Dedifferentiated amniotic fluid mesenchymal stem cell (primary cell): ENCODE data around the gene KLF2.

ENCODE experiments used
- DNase-seq: peaks from one replicate; pipeline ENCODE4 v3.0.0-alpha.2; 2016; ENCODE audit errors: extremely low spot score

KLF2 gene

DNA sequence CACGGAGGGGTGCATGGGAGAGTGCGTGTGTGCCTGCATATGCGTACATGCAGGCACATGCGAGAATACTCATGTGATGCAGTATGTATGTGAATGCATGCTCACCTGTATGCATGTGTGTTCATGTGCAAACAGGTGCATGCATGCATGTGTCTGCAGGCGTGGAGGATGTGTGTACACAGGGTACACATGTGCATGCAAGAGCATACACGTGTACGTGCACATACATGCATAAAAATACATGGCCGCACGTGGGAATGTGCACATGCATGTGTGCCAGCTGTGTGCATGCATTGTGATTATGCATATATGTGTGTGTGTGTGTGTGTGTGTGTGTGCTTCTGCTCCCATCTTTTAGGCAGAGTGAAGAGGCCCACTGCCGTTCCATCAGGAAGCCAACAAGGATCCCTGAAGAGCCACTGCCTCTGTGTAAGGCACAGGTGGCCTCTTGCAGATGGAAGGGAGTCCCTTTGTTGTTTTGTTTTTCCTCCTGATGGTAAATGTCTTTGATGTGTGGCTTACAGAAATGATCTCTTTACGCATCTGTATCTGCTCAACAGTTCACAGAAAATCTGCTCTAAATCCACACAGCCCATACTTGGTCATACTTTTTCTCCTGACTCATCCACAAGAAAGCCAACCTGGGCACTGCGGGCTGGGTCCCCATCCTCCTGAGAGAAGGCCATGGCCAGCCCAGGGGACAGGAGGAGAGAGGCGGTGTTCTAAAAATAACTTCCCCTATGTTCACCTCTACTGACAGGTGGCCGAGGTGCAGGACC is 50.7 kb downstream of the KLF2 start:
- DNase-seq: no peak

DNA sequence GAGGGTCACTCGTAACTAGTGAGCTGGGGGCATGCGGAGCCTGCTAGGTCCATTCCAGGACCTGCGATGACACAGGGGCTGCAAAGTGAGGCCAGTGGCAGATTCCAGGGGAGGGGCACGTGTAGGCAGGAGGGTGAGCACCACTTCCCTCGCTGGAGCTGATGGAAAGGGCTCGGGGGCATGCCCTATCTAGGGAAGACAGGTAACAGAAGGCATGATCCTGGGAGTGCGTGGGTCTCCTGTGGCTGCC is 51.2 kb downstream of the KLF2 start:
- no peak for DNase-seq

DNA sequence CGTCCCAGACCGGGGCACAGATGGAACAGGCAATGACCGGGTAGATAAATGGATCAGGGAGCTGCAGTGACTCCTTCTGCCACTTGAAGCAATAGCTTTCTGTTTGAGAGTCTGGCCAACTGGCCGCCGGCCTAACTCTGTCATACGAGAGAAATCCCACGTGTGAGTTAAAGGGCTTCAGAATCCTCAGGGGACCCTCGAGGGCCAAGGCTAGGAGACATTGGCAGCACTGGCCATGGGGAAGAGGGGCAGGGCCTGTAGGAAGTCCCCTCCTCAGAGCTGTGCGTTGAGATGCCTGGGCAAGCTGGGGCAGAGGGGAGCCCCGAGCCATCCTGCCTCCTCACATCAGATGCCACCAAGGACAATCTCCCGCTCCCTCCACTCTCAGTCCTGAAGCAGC is 51.6 kb downstream of the KLF2 start:
- DNase-seq: no peak

DNA sequence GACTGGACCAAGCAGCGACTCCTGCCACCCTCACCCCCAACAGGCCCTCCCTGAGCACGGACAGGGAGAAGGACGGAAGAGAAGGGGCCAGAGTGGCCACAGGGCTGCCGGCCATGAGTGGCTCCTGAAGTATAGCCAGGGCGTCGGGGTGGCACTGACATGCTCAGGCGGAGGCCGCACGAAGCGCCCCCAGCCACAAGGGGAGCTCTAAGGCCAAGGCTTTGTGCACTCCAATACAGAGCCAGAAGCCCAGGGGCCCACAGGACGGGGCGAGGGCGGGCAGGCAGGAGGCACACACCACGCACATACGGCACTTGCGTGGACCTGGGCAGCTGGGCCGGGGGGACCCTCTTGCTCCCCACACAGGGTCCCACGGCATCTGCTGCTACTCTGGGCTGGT is 52.0 kb downstream of the KLF2 start:
- no peak for DNase-seq

DNA sequence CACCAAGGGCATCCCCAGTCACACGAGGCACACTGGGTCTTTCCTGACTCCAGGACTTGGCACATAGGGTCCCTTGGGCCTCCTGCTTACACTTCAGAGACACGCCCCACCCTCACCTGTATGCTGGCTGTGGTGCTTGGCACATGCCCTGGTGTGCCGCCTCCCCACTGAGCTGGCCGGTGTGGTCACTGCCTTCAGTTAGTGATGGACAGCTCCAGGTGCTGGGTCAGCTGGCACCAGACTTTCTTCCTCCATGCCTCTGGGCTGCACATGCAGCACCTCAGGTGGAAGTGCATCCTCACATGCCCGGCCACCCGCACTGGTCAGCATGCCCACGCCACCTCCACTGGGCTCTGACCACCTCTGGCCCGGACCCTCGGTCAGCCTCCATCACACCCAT is 52.9 kb downstream of the KLF2 start:
- DNase-seq: no peak
